ENCODE measurements around the gene CASP1. TPM values are rescaled to one million over a fixed set of nuclear protein-coding genes. Genes with fewer than 3 reads are reported as not detected.

The CASP1 gene
- total RNA-seq, 1 experiment from 2014 or later: not detected

DNA sequence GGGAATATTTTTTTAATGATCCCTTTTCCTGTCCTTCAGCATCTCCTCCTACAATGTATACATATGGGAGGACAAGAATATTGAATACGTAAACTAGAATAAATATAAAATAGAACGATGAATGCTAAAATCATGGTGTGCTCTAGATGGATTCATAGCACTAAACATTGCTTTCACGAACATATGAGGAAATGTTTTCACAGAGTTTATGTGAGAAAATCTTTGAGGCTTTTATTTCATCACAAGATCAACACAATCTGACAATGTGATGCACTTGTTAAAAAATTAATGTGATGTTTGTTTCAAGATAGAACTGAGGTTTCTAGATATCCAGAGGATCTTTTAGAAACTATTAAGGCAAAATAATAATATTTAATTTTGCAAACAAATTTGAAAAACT, 7.2 kb upstream of the CASP1 start:
- Mint-ChIP-seq H3K36me3 (ENCODE audit: insufficient read depth in 1 of 3, low read depth in 3 of 3) (peaks cover 2 to 9% (median 3%) of the 10 kb centered on the region in 3 experiments; a peak in 3 of 7 replicates), H3K27me3 (ENCODE audit: low read depth) (no peaks in the 10 kb centered on the region), H3K4me3 (no peak overlapping the region), H3K9me3 (no peaks in the 10 kb centered on the region; a peak in 2 of 5 replicates), H3K27ac (no peak overlapping the region), H3K4me1 (no peaks in the 10 kb centered on the region)
- Histone ChIP-seq H3K23me2 (ENCODE audit: insufficient read length, low read depth, low read length, poor library complexity, severe bottlenecking) (no peaks in the 10 kb centered on the region), H2BK20ac (ENCODE audit: low read depth, low read length, poor library complexity, severe bottlenecking) (no peak overlapping the region), H3K9ac (ENCODE audit: extremely low read depth, insufficient read length, low read length) (no peak overlapping the region), H3K4ac (ENCODE audit: low read depth, low read length) (no peak overlapping the region), H2AK5ac (ENCODE audit: insufficient read length, low read length) (no peak overlapping the region), H3K27ac (ENCODE audit: insufficient read length, low read depth, low read length) (no peak overlapping the region), H4K20me1 (ENCODE audit: control insufficient read depth, insufficient read depth, insufficient read length) (no peaks in the 10 kb centered on the region), H3K4me2 (ENCODE audit: insufficient read depth, insufficient read length, low read length) (no peak overlapping the region), H4K5ac (ENCODE audit: insufficient read length, low read depth, low read length) (no peak overlapping the region), H2BK12ac (ENCODE audit: insufficient read length, low read depth, low read length) (no peak overlapping the region), H2AFZ (ENCODE audit: low read length) (no peak overlapping the region), H3K9me3 (ENCODE audit: control insufficient read depth, low read depth, low read length) (no peaks in the 10 kb centered on the region), H2BK120ac (ENCODE audit: low read depth, low read length, poor library complexity, severe bottlenecking) (no peak overlapping the region), H3K79me1 (ENCODE audit: insufficient read depth, low read depth, low read length, poor library complexity, severe bottlenecking) (no peaks in the 10 kb centered on the region), H3K56ac (ENCODE audit: insufficient read length, low read depth, low read length) (no peak overlapping the region), H3K27me3 (ENCODE audit: insufficient read depth, low read length) (no peaks in the 10 kb centered on the region), H3K4me1 (ENCODE audit: insufficient read depth, low read length) (no peaks in the 10 kb centered on the region), H4K8ac (replicated peaks; ENCODE audit: insufficient read length, low read depth, low read length) (no peak overlapping the region), H3K79me2 (ENCODE audit: insufficient read depth, low read length) (no peaks in the 10 kb centered on the region), H3T11ph (ENCODE audit: low read length) (no peak overlapping the region), H2BK5ac (ENCODE audit: insufficient read length, low read length) (no peak overlapping the region), H4K91ac (ENCODE audit: insufficient read length, low read depth, low read length) (no peak overlapping the region), H3K23ac (ENCODE audit: insufficient read length, low read depth, low read length) (no peak overlapping the region), H2BK15ac (ENCODE audit: low read depth, low read length) (no peak overlapping the region), H3K18ac (ENCODE audit: insufficient read length, low read depth, low read length) (no peak overlapping the region), H3K14ac (ENCODE audit: insufficient read depth, low read length) (no peak overlapping the region)
- no peak for DNase-seq
- TF ChIP-seq, protein P1, sequence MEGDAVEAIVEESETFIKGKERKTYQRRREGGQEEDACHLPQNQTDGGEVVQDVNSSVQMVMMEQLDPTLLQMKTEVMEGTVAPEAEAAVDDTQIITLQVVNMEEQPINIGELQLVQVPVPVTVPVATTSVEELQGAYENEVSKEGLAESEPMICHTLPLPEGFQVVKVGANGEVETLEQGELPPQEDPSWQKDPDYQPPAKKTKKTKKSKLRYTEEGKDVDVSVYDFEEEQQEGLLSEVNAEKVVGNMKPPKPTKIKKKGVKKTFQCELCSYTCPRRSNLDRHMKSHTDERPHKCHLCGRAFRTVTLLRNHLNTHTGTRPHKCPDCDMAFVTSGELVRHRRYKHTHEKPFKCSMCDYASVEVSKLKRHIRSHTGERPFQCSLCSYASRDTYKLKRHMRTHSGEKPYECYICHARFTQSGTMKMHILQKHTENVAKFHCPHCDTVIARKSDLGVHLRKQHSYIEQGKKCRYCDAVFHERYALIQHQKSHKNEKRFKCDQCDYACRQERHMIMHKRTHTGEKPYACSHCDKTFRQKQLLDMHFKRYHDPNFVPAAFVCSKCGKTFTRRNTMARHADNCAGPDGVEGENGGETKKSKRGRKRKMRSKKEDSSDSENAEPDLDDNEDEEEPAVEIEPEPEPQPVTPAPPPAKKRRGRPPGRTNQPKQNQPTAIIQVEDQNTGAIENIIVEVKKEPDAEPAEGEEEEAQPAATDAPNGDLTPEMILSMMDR (conservative IDR thresholded peaks at IDR 0.05): no peak
- no CpG with 5 or more reads among the region's 3 CpGs for WGBS (ENCODE audit: extremely low coverage, insufficient read length, low lambda C conversion rate)

Data from H9 (cell line).